Prostate gland (tissue), 2 donors: ENCODE results near the gene PANX2. TPM values are rescaled to one million over a fixed set of nuclear protein-coding genes. Genes with fewer than 3 reads are reported as not detected.

Source experiments
- DNase-seq: peaks from one replicate; pipeline ENCODE4 v3.0.0-alpha.2; 2019; ENCODE audit warnings: low spot score
- H3K27ac ChIP-seq, 2 donors: fragments of 200-600 bp; sonication (generic); 2 replicates each; pipeline ENCODE4 v1.5.1; 2017 to 2019
- H3K27me3 ChIP-seq: fragments of 200-600 bp; sonication (generic); replicated peaks from 2 replicates; pipeline ENCODE4 v1.5.1; 2019; ENCODE audit not compliant: insufficient read depth
- H3K36me3 ChIP-seq, 2 donors: fragments of 200-600 bp; sonication (generic); 1 replicate in 1 of 2; 2 replicates in 1 of 2; pipeline versions ENCODE4 v1.5.1 to v1.8.1; 2017 to 2019
- H3K4me1 ChIP-seq: fragments of 200-600 bp; sonication (generic); replicated peaks from 2 replicates; pipeline ENCODE4 v1.5.1; 2019
- H3K4me3 ChIP-seq, 2 donors: fragments of 200-600 bp; sonication (generic); 2 replicates each; pipeline ENCODE4 v1.5.1; 2017 to 2019
- H3K9me3 ChIP-seq: fragments of 200-600 bp; sonication (generic); 2 replicates; pipeline ENCODE4 v1.5.1; 2017
- POLR2A ChIP-seq: fragments of 450-650 bp; IDR thresholded peaks from one replicate; pipeline ENCODE4 v1.6.1; 2016; ENCODE audit warnings: antibody characterized with exemption, mild to moderate bottlenecking
- POLR2AphosphoS5 ChIP-seq: sonication (generic); formaldehyde crosslinking; IDR thresholded peaks from one replicate; pipeline ENCODE4 v1.6.1; 2017; ENCODE audit warnings: antibody characterized with exemption
- WGBS: methylation state at CpG from one replicate; pipeline ENCODE4 v1.1.5; 2018; 5-methylcytosine and 5-hydroxymethylcytosine counted together
- intact Hi-C: fragments of 100-400 bp; cut with DNase I; formaldehyde crosslinking; loops from one replicate; pipeline ENCODE4 v1.14.2; 2022
- total RNA-seq, 2 donors: library from RNA; depleted of rRNA; stranded (reverse); fragments of >200 nt; gene quantifications; one replicate each; pipeline ENCODE4 v1.1.0, GENCODE V29; 2016
- TF ChIP-seq, protein P1 (sequence below), 4 experiments: fragments of 200-600 bp in 2 of 4; fragments of 450-650 bp in 2 of 4; sonication (generic) in 2 of 4; IDR thresholded peaks; 1 replicate in 3 of 4; 2 replicates in 1 of 4; pipeline ENCODE4 v1.5.1; 2016 to 2019; ENCODE audit warnings: antibody characterized with exemption in 4 of 4, mild to moderate bottlenecking in 2 of 4, moderate library complexity in 2 of 4

The PANX2 gene
- total RNA-seq, 2 donors from 2014 or later = 7.5 to 9.5 TPM

DNA sequence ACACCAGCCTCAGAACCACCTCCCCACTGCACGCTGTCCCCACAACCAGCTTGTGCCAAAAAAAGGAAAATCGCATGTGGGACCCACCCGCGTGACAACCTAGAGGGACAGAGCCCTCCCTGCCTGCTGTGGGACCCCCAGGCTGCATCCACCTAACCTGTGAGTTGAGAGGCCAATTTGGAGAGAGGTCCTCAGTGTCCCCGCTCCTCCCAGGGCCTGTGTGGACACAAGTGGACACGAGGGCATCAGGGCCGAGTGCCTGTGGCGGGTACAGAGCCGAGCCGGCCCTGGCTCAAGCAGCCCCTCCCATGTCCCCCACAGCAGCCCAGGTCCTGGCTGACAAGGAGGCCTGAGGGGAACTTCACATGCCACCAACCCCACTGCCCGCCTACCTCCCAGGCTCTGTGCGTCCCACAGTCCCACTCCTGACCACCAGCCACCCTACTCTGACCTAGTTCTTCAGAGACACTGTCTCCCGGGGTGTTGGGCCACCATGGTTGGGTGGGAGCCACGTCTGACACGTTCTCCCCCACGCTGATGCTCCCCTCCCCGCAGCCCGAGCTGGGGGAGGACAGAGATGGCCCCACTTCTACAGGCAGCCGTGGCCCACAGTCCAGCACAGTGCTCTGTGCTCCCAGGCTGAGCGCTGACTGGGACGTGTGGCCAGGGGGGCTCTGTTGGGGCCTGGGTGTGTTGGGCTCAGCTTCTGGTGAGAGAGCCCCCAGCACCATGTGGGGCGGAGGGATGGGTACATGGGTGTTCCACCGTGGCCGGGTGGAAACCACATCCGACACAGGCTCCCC lies 49.5 kb downstream of the PANX2 start:
- intact Hi-C loops = no loop called here
- Histone ChIP-seq H3K4me3 (no peak overlapping the region), H3K27me3 (no peaks in the 10 kb centered on the region), H3K27ac (peak overlapping the region in 1 of 2 donors; percentile 25), H3K4me1 (no peaks in the 10 kb centered on the region), H3K36me3 (peaks cover 32 to 53% of the 10 kb centered on the region in 2 donors), H3K9me3 (no peaks in the 10 kb centered on the region)
- TF ChIP-seq POLR2AphosphoS5 (no peak), POLR2A (no peak)
- TF ChIP-seq, protein P1, sequence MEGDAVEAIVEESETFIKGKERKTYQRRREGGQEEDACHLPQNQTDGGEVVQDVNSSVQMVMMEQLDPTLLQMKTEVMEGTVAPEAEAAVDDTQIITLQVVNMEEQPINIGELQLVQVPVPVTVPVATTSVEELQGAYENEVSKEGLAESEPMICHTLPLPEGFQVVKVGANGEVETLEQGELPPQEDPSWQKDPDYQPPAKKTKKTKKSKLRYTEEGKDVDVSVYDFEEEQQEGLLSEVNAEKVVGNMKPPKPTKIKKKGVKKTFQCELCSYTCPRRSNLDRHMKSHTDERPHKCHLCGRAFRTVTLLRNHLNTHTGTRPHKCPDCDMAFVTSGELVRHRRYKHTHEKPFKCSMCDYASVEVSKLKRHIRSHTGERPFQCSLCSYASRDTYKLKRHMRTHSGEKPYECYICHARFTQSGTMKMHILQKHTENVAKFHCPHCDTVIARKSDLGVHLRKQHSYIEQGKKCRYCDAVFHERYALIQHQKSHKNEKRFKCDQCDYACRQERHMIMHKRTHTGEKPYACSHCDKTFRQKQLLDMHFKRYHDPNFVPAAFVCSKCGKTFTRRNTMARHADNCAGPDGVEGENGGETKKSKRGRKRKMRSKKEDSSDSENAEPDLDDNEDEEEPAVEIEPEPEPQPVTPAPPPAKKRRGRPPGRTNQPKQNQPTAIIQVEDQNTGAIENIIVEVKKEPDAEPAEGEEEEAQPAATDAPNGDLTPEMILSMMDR (IDR thresholded peaks at IDR 0.05) = no peak
- 80% methylated on average over 23 of the region's 25 CpGs for WGBS
- no peak for DNase-seq

DNA sequence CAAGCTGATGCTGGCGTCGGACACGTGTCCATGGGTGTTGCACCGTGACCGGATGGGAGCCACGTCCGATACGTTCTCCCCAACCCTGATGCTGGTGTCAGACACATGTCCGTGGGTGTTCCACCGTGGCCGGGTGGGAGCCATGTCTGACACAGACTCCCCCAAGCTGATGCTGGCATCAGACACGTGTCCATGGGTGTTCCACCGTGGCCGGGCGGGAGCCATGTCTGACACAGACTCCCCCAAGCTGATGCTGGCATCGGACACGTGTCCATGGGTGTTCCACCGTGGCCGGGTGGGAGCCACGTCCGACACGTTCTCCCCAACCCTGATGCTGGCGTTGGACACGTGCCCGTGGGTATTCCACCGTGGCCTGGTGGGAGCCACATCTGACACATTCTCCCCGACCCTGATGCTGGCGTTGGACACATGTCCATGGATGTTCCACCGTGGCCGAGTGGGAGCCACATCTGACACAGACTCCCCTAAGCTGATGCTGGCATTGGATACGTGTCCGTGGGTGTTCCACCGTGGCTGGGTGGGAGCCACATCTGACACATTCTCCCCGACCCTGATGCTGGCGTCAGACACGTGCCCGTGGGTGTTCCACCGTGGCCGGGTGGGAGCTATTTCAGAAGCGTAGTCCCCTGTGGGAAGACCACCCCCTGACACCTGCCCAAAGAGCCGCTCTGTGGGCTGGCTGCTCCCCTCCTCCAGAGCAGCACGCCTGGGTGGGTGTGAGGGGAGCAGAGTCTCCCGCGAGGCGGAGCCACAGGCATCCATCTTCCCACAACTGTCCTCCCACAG lies 50.3 kb downstream of the PANX2 start:
- peaks cover 32 to 53% of the 10 kb centered on the region in 2 donors for H3K36me3 ChIP-seq
- TF ChIP-seq, protein P1 (IDR thresholded peaks at IDR 0.05) = no peak
- TF ChIP-seq POLR2AphosphoS5 = no peak
- no peak for TF ChIP-seq POLR2A
- H3K27me3 ChIP-seq = no peaks in the 10 kb centered on the region
- intact Hi-C loops = no loop called here
- no peak overlapping the region for H3K4me3 ChIP-seq
- no peak overlapping the region for H3K27ac ChIP-seq
- no peak for DNase-seq
- WGBS = 92% methylated on average over 42 of the region's 45 CpGs
- H3K9me3 ChIP-seq = no peaks in the 10 kb centered on the region
- no peaks in the 10 kb centered on the region for H3K4me1 ChIP-seq

DNA sequence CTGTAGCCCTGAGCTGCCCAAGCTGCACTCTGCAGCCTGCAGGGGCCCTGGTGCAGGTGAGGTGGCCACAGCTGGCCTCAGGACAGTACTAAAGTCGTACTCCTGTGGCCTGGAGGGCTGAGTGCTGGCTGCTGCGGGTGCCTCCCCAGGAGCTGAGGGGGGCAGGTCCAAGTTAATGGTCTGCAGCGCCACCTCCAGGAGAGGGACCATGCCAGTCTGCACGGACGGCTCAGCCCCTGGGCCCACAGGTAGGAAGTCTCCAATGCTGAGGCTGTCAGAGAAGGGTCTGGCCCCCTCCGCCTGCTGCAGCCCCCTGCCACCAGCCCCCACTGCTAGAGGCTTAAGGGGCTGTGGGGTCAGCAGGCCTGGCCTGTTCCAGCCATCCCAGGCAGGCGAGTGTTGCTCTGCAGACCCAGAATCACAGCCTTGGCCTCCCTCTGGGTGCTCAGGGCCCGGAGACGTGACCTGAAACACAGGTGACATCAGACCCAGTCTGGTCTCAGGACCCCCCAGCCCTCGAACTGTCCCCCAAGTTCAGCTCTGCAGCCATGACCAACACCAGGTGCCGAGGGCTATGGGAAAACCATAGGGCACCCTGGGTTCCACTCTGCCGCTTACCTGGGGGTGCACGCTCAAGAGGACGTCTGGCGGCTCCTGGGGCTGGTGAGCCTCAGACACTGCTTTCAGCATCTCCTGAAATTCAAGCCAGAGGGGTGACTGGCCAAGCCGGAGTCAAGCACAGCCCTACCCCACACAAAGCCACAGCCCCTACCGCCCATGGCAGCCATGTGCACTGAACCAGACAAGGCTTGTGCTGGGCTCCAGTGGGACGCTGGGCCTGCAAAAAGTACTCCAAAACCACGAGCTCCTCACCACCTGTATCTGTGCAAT lies 51.1 kb downstream of the PANX2 start:
- H3K27me3 ChIP-seq = no peaks in the 10 kb centered on the region
- no peak overlapping the region for H3K27ac ChIP-seq
- no peak overlapping the region for H3K4me3 ChIP-seq
- WGBS = 93% methylated on average over 16 of the region's 19 CpGs
- no peaks in the 10 kb centered on the region for H3K4me1 ChIP-seq
- H3K36me3 ChIP-seq = peaks cover 27 to 48% of the 10 kb centered on the region in 2 donors
- no peaks in the 10 kb centered on the region for H3K9me3 ChIP-seq
- intact Hi-C loops = no loop called here
- no peak for DNase-seq
- TF ChIP-seq POLR2A (no peak), POLR2AphosphoS5 (no peak)
- TF ChIP-seq, protein P1 (IDR thresholded peaks at IDR 0.05) = no peak

DNA sequence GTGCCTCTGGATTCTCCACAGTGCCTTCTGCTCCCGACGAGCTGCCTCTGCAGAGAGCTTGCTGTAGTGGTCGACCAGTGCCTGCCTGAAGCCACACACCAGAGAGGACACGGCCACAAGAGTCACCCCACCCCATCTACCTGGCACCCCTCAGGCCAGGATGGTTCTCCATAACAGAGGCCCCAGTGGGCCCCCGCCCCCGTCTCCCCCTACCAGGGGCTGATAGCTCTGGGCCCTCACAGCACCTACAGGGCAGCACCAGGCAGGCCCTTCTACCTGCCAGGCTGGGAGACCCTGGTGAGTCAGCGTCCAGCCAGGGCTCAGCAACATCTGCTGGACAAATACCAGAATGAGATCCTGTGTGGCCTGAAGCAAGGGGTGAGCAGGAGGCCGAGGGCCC lies 52.0 kb downstream of the PANX2 start:
- no peak for DNase-seq
- H3K27ac ChIP-seq = no peak overlapping the region
- 94% methylated on average over 8 of the region's 8 CpGs for WGBS
- H3K4me1 ChIP-seq = no peaks in the 10 kb centered on the region
- intact Hi-C loops = no loop called here
- H3K4me3 ChIP-seq = no peak overlapping the region
- H3K27me3 ChIP-seq = no peaks in the 10 kb centered on the region
- no peaks in the 10 kb centered on the region for H3K9me3 ChIP-seq
- TF ChIP-seq POLR2AphosphoS5 (no peak), POLR2A (no peak)
- TF ChIP-seq, protein P1 (IDR thresholded peaks at IDR 0.05) = no peak
- H3K36me3 ChIP-seq = peaks cover 19 to 46% of the 10 kb centered on the region in 2 donors
